HepG2 (cell line): ENCODE measurements around the gene ATG4D. TPM values are rescaled to one million over a fixed set of nuclear protein-coding genes. Genes with fewer than 3 reads are reported as not detected.

Experiments
- E2F2 ChIP-seq: sonication (generic); formaldehyde crosslinking; IDR thresholded peaks from 2 replicates; pipeline ENCODE4 v1.4.0; 2020; ENCODE audit warnings: missing genetic modification reagents, borderline replicate concordance
- NR2F6 ChIP-seq, 2 experiments: IDR thresholded peaks; 2 replicates each; pipeline ENCODE4 v1.6.1; 2016; ENCODE audit warnings: antibody characterized with exemption in 1 of 2, mild to moderate bottlenecking in 1 of 2
- TAF1 ChIP-seq: sonication (generic); formaldehyde crosslinking; IDR thresholded peaks from 2 replicates; pipeline ENCODE4 v1.4.0; 2020; ENCODE audit warnings: missing genetic modification reagents
- UBTF ChIP-seq: sonication (generic); formaldehyde crosslinking; IDR thresholded peaks from 2 replicates; pipeline ENCODE4 v1.4.0; 2020; ENCODE audit warnings: mild to moderate bottlenecking, missing genetic modification reagents
- ZMAT3 ChIP-seq: sonication (generic); formaldehyde crosslinking; conservative IDR thresholded peaks from 2 replicates; pipeline ENCODE4 v1.7.0; 2021; ENCODE audit warnings: missing genetic modification reagents
- ZNF232 ChIP-seq: sonication (generic); formaldehyde crosslinking; IDR thresholded peaks from 2 replicates; pipeline ENCODE4 v1.4.0; 2020; ENCODE audit warnings: missing genetic modification reagents, borderline replicate concordance
- ZNF605 ChIP-seq: sonication (generic); formaldehyde crosslinking; IDR thresholded peaks from 2 replicates; pipeline ENCODE4 v1.8.0; 2022; ENCODE audit warnings: mild to moderate bottlenecking, missing genetic modification reagents
- ZSCAN12 ChIP-seq: sonication (generic); formaldehyde crosslinking; IDR thresholded peaks from 2 replicates; pipeline ENCODE4 v1.9.0; 2021; ENCODE audit warnings: mild to moderate bottlenecking, missing genetic modification reagents
- polyA plus RNA-seq, 8 experiments: library from polyadenylated mRNA; depleted of rRNA in 3 of 8; stranded (reverse) in 7 of 8; unstranded in 1 of 8; fragments of >200 nt; fragmentation: Illumina TruSeq in 4 of 8; extraction: Trizol in 4 of 8; gene quantifications; 2 replicates each; pipeline versions ENCODE4 v1.2.1 to v1.2.3, GENCODE V29; 2011 to 2016; ENCODE audit warnings: low read depth in 4 of 8, missing spikeins in 1 of 8, mixed read lengths in 1 of 8; ENCODE audit not compliant: insufficient read depth in 1 of 8
- total RNA-seq, 5 experiments: library from RNA; depleted of rRNA; stranded (reverse); fragments of >200 nt; fragmentation: Illumina TruSeq; extraction: Trizol; gene quantifications; 2 replicates each; pipeline ENCODE4 v1.2.3, GENCODE V29; 2016; ENCODE audit warnings: low read depth in 1 of 5
- TF ChIP-seq, protein P1 (sequence below): sonication (generic); formaldehyde crosslinking; IDR thresholded peaks from one replicate; pipeline ENCODE4 v1.5.1; 2020; ENCODE audit warnings: mild to moderate bottlenecking, missing genetic modification reagents; ENCODE audit errors: not compliant biosample characterization
- TF ChIP-seq, protein P2 (sequence below): sonication (generic); formaldehyde crosslinking; IDR thresholded peaks from 2 replicates; pipeline ENCODE4 v1.5.0; 2020; ENCODE audit warnings: missing genetic modification reagents, mild to moderate bottlenecking, borderline replicate concordance

The ATG4D gene
- total and polyA plus RNA-seq, 2 of the 13 experiments (the other 11 are each of a cell fraction or from before 2014, with no cell fraction given), result 17.8 to 19.0 TPM

DNA sequence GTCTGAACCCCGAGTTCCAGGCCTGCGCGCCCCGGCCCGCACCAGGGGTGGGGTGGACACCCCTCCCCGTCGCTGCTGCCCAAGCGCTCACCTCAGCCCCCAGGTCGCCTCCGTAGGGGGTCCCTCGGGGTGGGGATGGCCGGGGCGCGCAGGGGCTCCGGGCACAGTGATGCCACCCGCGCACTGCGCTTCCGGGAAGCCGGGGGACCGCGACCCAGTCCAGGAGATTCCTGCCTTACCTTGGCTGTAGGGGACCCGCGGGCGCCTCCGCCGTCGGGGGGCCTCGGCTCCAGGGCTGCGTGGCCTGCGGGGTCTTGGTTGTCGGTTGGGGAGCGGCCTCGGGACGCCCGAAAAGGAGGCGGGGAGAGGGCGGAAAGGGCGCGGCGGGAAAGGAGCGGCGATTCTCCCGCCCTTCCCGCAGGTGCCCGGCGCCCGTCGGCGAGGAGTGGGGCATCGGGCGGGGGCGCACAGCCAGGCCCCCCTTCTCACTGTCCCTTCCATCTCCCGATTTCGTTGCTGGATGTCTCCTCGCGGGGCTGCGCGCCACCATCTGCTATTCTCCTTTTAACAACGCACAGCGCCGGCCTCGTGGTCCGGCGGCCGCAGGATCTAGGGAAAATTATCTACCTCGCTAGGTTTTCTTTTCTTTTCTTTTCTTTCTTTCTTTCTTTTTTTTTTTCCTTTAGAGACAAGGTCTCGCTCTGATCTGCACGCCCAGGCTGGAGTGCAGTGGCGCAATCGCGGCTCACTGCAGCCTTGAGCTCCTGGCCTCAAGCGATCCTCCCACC, 40.5 kb upstream of the ATG4D start, which contains the start of gene KEAP1 (continued):
- TF ChIP-seq, protein P1, sequence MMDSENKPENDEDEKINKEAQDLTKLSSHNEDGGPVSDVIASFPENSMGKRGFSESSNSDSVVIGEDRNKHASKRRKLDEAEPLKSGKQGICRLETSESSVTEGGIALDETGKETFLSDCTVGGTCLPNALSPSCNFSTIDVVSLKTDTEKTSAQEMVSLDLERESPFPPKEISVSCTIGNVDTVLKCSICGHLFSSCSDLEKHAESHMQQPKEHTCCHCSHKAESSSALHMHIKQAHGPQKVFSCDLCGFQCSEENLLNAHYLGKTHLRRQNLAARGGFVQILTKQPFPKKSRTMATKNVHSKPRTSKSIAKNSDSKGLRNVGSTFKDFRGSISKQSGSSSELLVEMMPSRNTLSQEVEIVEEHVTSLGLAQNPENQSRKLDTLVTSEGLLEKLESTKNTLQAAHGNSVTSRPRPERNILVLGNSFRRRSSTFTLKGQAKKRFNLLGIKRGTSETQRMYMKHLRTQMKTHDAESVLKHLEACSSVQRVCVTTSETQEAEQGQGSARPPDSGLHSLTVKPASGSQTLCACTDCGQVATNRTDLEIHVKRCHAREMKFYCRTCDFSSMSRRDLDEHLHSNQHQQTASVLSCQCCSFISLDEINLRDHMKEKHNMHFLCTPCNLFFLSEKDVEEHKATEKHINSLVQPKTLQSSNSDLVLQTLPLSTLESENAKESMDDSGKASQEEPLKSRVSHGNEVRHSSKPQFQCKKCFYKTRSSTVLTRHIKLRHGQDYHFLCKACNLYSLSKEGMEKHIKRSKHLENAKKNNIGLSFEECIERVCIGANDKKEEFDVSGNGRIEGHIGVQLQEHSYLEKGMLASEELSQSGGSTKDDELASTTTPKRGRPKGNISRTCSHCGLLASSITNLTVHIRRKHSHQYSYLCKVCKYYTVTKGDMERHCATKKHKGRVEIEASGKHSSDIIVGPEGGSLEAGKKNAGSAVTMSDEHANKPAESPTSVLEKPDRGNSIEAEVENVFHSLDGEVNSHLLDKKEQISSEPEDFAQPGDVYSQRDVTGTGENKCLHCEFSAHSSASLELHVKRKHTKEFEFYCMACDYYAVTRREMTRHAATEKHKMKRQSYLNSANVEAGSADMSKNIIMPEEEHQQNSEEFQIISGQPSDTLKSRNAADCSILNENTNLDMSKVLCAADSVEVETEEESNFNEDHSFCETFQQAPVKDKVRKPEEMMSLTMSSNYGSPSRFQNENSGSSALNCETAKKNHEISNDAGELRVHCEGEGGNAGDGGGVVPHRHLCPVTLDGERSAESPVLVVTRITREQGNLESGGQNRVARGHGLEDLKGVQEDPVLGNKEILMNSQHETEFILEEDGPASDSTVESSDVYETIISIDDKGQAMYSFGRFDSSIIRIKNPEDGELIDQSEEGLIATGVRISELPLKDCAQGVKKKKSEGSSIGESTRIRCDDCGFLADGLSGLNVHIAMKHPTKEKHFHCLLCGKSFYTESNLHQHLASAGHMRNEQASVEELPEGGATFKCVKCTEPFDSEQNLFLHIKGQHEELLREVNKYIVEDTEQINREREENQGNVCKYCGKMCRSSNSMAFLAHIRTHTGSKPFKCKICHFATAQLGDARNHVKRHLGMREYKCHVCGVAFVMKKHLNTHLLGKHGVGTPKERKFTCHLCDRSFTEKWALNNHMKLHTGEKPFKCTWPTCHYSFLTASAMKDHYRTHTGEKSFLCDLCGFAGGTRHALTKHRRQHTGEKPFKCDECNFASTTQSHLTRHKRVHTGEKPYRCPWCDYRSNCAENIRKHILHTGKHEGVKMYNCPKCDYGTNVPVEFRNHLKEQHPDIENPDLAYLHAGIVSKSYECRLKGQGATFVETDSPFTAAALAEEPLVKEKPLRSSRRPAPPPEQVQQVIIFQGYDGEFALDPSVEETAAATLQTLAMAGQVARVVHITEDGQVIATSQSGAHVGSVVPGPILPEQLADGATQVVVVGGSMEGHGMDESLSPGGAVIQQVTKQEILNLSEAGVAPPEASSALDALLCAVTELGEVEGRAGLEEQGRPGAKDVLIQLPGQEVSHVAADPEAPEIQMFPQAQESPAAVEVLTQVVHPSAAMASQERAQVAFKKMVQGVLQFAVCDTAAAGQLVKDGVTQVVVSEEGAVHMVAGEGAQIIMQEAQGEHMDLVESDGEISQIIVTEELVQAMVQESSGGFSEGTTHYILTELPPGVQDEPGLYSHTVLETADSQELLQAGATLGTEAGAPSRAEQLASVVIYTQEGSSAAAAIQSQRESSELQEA (CRISPR knock-in tag), result peak; percentile 85
- peak; percentile 66 for TF ChIP-seq ZNF605 (CRISPR knock-in tag)
- TF ChIP-seq E2F2 (CRISPR knock-in tag), result peak; percentile 28; the same call in 1 of the 2 replicates
- peak; percentile 40; the same call in 1 of the 2 replicates for TF ChIP-seq ZNF232 (CRISPR knock-in tag)
- TF ChIP-seq, protein P2, sequence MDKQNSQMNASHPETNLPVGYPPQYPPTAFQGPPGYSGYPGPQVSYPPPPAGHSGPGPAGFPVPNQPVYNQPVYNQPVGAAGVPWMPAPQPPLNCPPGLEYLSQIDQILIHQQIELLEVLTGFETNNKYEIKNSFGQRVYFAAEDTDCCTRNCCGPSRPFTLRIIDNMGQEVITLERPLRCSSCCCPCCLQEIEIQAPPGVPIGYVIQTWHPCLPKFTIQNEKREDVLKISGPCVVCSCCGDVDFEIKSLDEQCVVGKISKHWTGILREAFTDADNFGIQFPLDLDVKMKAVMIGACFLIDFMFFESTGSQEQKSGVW (CRISPR knock-in tag), result 0 out of 2 replicates have a peak, but pooled peaks have one; percentile 15
- TF ChIP-seq UBTF (CRISPR knock-in tag), result peak; percentile 70
- TF ChIP-seq ZMAT3 (CRISPR knock-in tag), result no peak; the same call in none of the 2 replicates
- peak; percentile 74; the same call in 1 of the 2 replicates for TF ChIP-seq ZSCAN12 (CRISPR knock-in tag)
- peak; percentile 15; the same call in 1 of the 2 replicates for TF ChIP-seq TAF1 (CRISPR knock-in tag)
- no peak for TF ChIP-seq NR2F6 (IDR thresholded peaks at IDR 0.05)
- peak; percentile 5; the same call in 1 of the 2 replicates for TF ChIP-seq NR2F6 (CRISPR knock-in tag; IDR thresholded peaks at IDR 0.05)
